ENCODE measurements around the gene APPL2.
"Not testable (repeated sequence)": the region's sequence is repeated elsewhere in the genome, so short reads cannot be mapped to it uniquely, and the experiment has no call there.

Gene APPL2

DNA sequence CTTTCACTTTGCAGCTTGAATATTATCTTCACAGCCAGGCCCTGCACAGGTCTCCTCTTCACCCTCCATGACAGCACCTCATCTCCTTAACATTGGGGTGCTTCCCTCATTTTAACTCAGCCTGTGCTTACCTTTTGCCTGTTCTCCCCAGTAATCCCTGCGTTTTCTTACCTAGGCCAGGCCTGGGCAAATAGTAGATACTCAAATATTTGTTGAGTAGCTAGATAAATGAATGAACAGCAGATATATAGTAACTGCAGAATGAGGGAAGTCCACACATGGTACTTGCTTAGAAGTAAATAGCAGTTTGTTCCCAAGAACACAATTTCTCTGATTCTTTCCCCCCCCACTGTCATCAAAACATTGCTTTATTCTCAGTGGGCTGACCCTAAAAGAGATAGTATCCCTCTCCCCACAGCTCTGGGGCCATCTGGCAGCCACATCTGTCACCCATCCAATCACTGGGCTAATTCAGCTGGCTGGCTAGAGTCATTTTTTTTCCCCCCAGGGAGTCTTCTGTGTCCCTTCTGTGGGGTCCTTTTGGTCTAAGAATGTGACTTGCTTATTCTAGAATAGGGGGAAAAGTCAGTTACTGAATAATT lies 43.2 kb downstream of the APPL2 start:
- DNase-seq (ENCODE audit: low spot score) = no peak

DNA sequence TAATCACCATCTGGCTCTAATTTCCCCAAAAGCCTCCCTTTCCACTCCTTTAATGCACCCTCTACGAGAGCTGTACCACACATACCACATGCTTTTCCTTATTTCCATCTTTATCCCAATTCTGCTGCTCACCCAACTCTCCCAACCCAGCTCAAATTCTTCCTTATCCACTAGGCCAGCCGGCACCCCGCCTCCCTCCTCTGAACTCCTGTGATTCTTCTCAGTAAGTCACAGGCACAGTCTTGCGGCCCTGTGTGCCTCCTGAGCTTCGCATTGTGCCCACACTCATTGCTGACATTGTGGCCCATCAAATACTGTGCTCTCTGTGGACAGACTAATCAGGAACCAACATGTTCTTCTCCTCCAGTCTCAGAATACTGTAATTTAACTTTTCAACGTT lies 45.4 kb downstream of the APPL2 start:
- DNase-seq (ENCODE audit: low spot score) = no peak

DNA sequence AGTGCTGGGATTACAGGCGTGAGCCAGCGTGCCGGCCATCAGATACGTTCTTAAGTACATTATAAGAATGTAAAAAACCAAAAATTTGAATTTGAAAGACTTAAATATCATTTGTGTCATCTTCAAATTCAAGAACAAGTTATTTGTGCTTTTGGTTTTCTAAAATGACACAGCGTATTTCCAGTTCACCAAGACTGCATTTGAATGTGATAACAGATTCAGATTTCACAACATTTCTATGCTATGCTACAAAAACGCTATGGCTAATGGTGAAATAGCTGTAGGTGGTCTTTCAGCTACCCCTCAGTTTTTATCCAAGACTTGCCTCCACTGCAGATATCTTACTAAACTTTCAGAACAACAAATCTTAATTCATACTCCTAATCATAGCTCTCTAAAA lies 46.7 kb downstream of the APPL2 start:
- DNase-seq (ENCODE audit: low spot score) = no peak

DNA sequence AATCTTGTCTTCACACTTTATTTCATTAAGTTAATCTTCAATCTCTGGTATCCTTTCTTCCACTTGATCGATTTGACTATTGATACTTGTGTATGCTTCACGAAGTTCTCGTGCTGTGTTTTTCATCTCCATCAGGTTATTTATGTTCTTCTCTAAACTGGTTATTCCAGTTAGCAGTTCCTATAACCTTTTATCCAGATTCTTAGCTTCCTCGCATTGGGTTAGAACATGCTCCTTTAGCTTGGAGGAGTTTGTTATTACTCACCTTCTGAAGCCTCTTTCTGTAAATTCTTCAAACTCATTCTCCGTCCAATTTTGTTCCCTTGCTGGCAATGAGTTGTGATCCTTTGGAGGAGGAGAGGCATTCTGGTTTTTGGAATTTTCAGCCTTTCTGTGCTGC lies 52.0 kb downstream of the APPL2 start:
- not testable (repeated sequence) for DNase-seq (ENCODE audit: low spot score)

DNA sequence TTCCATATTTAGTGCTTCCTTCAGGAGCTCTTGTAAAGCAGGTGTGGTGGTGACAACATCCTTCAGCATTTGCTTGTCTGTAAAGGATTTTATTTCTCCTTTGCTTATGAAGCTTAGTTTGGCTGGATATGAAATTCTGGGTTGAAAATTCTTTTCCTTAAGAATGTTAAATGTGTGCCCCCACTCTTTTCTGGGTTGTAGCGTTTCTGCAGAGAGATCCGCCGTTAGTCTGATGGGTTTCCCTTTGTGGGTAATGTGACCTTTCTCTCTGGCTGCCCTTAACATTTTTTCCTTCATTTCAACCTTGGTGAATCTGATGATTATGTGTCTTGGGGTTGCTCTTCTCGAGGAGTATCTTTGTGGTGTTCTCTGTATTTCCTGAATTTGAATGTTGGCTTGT lies 52.6 kb downstream of the APPL2 start:
- not testable (repeated sequence) for DNase-seq (ENCODE audit: low spot score)

DNA sequence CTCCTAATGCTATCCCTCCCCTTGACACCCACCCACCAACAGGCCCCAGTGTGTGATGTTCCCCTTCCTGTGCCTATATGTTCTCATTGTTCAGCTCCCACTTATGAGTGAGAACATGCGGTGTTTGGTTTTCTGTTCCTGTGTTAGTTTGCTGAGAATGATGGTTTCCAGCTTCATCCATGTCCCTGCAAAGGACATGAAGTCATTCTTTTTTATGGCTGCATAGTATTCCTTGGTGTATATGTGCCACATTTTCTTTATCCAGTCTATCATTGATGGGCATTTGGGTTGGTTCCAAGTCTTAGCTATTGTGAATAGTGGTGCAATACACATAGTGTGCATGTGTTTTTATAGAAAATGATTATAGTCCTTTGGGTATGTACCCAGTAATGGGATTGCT lies 56.9 kb downstream of the APPL2 start:
- DNase-seq (ENCODE audit: low spot score) = not testable (repeated sequence)

DNA sequence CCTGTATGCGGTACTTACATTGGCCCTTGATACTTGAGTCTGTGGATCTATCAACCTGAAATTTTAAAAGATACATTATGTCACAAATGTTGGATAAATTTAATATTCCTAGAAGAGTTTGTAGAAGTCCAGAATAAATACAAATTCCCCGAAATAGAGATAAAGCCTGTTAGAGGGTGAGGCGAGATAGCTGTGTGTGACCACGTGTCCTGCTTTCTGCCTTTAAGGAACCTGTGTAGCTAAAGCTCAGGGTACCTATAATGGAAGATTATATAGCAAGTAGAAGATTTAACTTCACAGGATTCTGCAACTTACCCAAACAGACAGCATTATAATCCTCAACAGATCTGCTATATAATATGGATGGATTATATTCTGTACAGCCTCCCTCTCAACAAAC lies 58.8 kb downstream of the APPL2 start:
- no peak for DNase-seq (ENCODE audit: low spot score)

DNA sequence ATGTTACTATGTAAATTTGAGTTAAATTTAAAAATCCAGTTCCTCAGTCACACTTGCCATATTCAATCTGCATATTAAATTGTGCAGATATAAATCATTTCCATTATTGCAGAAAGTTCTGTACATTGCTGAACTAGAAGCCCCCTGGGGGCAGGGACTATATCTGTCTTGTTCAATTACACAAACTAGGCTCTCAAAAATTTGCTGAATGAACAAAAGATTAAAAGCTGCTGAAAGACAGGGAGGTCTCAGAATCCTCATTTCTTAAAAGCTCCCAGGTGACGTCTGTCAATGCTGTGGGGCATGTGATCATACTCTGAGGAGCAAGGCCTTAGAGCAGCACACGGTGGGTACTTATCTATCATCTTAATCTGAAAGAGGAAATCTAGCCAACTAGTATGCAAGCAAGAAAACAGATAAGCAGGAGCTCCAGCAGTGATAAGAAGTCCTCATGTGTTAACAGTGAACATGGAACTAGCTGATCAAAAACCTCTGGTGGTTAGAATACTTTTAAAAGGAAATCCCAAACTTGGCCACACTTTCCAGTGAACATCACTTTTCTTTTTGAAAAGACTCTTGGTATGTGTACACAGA lies 60.5 kb downstream of the APPL2 start:
- no peak for DNase-seq (ENCODE audit: low spot score)

DNA sequence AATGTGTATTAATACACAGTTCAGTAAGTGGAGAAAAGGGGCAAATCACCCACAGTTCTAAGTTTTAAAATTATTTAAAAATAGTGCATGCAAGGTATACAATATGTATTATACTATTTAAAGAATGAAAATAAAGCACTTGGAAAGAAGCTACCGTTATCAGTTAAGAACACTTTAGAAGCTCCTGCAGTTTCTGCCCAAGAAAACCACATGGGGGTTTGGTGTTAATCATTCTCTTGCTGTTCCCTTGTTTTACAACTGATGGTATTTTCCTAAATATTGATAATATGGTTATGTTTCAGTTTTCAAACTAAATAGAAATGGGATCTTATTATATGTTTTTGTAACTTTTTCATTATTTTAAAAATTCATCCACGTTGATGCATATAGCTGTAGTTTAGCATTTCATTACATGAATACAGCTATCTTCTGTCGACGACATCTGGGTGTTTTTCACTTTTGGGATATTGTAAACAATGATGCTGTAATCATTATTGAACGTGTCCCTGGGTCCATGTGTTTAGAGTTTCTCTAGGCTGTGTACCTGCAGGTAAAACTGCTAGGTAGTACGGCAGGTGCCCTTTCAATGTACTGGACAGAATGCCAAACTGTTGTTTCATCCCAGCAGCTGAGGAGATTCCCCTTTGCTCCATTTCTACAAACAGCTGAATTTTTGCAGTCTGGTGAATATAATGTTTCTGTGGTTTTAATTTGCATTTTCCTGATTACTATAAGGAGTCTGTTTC lies 64.1 kb downstream of the APPL2 start:
- DNase-seq (ENCODE audit: low spot score) = no peak

DNA sequence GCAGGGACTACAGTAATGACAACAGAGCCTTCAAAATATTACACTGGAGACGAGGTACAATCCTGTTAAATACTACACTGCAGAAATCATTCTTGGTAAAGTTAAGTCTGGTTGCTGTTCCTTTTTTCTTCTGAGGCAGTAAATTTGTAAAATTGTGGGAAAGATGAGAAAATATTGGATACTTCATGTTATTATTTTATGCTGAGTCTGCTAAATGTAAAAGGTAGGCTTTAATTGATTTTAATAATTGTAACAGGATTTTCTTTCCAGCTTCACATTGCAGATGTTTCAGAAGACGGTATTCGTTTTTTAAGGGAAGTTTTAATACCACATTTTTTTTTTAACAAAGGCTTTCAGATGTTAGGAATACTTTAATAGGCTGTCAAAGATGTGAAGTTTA lies 65.8 kb downstream of the APPL2 start:
- no peak for DNase-seq (ENCODE audit: low spot score)

DNA sequence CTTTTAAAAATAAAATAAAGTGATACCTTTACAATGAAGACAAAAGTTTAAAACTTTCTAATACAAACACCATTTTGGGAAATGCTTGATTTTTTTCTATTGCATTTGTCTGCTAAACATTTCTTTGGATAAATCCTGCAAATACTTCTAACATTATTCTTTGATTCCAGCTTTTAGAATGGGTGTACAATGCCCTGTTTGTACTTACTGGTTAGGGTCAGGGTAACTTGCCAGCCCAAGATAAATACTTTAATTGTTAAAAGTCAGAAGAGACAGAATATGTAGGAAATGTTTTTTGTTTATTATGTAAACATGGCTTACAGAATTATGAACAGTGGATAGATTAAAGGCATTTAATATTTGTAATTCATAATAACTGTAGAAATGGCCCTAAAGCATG lies 68.0 kb downstream of the APPL2 start:
- DNase-seq (ENCODE audit: low spot score) = no peak

DNA sequence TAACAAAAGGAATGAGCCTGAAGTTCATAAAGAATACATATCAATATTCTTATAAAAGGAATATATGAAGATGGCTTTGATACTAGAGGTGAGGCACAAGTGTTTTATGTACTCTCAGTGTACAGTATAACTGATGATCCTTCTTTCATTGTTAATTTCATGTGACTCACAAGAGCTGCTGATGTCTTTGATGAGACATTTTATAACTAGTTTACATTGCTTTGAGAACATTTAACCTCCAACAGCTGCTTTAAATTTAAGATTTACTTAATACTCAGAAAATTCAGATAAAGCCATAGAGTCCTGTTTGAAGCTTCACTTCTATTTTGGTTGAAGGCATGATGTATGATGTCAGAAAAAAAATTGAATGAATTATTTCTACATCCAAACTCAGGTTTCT lies 68.6 kb downstream of the APPL2 start:
- no peak for DNase-seq (ENCODE audit: low spot score)

DNA sequence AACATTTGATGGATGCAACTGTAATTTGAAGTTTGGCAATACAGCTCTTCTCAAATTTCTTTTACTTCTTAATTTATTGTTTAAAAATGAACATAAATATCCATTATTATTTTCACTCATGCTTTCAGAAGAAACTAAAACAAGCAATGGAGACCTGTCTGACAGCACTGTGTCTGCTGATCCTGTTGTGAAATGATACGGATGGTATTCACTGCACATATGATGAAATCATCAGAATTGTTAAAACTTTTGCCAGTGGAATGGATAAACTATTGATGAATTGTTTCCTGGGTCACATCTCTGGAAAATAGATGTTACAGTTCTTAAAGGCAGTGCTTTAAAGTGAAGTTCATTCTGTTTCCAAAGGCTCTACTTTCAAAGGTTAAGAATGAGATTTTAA lies 69.2 kb downstream of the APPL2 start:
- DNase-seq (ENCODE audit: low spot score) = no peak

DNA sequence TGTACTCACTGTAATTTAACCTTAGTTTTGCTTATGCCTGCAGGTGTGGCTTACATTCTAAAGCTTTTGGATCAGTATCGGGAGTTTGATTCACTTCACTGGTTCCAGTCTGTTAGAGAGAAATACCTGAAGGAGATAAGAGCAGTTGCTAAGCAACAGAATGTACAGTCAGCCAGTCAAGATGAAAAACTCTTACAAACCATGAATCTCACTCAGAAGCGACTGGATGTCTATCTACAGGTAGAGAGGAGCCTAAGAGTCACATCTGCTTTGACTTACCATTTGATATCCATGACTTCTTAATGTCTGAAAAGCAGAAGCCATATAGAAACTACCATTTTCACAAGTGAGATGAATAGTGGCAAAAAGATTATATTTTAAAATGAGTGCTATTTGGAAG lies 71.9 kb downstream of the APPL2 start:
- no peak for DNase-seq (ENCODE audit: low spot score)

DNA sequence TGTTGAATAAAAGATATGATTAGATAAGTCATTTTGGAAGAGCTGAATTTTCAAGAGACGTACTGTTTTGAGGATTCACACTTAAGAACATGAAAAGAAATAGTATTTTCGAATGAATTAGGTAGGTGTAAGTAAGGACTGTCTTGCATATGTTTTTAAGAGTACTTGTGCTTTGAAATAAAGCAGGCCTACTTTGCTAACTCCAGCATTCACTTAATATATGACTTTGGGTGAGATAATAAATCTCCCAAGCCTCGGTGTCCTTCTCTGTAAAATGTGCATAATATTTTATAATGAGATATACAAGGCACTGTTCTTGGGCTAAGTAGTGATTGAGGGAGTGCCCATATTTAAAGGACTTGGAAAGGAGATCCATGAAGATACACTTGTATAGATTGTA lies 73.8 kb downstream of the APPL2 start:
- DNase-seq (ENCODE audit: low spot score) = no peak

DNA sequence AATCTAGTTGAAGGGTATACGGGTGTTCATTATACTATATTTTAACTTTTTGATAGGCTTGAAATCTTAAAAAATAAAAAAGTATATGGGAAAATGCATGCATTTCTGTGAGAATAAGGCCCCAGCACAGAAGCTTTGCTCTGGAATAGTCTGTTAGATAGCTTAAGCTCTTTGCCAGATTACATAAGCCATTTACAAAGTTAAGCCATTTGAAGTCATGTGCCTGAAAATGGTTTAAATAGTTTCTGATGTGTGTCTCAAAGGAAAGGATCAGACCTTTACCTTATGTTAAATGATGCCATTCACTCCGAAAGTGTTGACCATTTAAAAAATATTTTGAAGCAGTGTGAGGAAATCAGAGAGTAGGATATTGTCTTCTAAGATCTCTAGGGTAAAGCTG lies 77.1 kb downstream of the APPL2 start:
- no peak for DNase-seq (ENCODE audit: low spot score)

DNA sequence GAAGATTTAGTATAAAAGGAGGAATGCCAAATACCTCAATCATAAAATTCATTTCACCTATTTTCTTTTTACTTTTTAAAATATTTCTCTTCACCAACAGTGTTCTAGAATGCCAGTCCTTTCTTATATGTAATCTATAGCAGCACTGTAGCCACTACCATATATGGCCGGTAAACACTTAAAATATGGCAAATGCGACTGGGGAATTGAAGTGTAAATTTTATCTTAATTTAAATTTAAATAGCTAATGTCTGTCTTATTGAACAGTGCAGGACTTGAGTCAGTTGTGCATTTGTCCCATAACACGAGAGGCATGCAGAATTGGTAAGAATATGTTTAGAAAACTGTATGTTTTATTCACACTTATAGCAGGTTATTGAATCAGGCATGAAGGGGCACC lies 78.4 kb downstream of the APPL2 start:
- no peak for DNase-seq (ENCODE audit: low spot score)

DNA sequence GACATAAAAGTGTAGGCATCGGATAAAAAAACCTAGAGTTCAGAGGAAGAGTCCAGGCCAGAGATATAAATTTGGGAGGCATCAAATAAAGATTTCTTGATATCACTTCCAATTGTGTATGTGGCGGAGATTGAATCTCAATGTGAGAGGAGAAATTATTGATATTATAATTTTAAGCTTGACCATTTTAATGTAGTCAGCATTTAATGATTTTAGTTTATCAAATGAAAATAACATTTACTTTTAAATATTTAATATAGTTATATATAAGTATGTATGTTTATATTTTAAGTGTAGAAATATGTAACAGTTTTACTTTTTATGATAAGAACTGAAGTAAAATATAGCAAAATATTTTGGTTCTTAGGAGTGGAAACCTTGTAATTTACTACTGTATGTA lies 79.7 kb downstream of the APPL2 start:
- no peak for DNase-seq (ENCODE audit: low spot score)

DNA sequence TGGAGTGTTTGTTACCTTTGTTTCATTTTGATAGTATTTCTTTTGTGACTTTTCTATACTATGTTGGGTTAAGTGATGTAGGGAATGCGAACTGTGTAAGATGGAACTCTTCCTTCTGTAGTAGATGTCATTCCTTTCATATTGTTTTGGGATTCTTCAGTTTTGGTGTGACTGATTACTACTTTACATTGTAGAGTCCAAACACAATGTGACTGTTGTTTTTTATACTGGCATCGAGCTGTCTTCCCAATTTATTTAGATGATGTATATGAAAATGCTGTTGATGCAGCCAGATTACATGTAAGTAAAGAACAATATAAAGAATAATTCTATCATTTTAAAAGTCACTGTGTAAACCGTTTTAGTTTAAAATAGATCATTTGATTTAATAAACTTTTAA lies 93.7 kb downstream of the APPL2 start:
- DNase-seq (ENCODE audit: low spot score) = no peak

DNA sequence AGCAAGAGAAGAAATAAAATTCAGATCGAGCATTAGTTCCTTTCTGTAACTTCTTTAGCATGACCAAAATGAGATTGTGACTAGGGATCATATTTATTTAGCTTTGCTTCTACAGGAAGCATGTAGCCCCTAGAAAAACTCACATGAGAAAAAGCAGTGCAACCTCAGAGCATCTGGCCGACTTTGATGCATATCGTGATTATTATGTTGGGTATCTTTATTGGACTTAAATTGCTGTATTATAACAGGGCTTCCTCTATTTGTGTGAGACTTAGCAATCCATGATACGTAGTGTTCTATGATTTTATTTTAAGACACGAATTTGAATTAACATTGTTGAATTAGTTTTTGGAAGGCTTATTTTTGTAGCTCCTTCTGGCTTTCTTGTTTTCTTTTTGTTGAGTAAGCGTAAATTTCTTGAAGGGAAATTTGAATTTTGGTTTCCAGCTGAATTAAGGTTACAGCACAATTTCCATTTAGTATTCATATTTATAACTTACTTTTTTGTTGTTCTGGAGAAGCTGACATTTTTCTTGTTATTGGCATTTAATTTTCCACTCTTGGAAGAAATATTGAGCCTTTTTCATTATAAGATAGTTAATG lies 94.6 kb downstream of the APPL2 start:
- DNase-seq (ENCODE audit: low spot score) = no peak

DNA sequence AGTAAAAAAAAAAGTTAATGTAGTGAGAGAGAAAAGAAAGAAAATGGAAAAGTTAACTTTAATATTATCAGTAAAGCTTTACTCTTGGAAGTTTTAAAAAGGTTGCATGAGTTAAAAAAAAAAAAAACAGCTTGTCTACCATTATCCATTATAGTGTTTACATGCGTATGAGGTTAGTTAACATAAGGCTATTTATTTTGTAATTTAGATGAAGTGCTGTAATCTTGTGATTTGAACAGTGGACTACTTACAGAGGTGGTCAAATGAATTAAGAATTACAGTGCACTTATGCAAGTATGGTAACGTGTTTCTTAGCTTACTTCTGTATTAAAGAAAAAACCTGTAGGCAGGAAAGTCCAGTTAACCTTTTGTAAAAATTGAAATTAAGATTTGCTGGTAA lies 97.7 kb downstream of the APPL2 start:
- DNase-seq (ENCODE audit: low spot score) = no peak
